COR-L47 (cell line): ENCODE data around the gene RAB9A.

ENCODE experiments used
- DNase-seq: peaks from one replicate; lab custom pipeline; 2025; lab: John Stamatoyannopoulos, UW

The RAB9A gene

DNA sequence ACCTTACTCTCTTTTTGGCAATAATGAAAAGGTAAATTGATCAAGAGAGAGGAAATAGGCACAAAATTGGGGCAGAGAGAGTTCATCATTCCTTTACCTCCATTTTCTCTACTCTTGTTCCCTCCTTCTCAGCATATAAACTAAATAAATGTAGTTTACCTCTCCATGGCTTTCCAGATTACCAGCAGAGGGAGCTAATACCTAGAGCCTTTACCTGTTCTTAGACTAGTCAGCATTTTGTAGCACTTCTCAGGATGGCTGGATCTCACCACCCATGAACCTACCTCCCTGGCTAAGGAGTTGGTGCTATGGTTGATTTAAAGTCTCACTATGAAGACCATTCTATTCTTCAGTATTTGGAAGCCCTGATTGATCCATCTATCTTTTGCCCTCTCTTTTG lies 61.3 kb downstream of the RAB9A start:
- no peak for DNase-seq

DNA sequence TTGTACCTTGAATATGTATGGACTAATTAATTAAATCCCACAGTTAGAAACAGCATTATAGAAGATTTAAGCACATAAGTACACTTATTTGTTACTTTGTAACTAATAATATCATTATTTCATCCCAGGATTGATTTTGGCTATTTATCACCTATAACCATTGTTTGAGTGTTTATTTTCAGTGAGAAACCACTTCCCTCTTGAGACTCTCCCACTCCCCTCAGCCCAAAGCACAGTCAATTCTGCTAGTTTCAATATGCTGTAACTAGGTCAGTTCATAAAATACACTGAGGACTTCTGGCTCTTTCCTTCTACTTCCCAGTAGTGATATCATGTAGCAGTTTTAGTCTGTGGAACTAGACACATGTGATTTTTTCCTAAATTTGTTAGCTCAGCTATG lies 61.9 kb downstream of the RAB9A start:
- DNase-seq, result no peak

DNA sequence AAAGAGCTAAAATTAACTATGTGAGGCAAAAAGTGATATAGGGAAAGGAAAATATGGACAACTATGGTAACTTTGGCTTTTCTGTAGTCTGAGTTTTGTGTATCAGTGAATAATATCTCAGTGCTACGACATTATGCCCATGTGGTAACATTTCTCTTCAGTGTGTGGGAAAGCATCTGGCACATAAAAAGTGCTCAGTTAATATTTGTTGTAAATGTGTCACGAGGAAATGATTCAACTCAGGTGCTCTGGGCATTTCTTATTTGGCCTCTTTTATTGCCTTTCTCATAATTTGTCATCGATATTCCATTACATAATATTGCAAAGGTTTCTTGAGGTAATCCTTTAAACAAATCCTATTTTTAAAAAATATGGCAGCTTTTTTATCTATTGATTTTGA lies 63.2 kb downstream of the RAB9A start:
- DNase-seq, result no peak

DNA sequence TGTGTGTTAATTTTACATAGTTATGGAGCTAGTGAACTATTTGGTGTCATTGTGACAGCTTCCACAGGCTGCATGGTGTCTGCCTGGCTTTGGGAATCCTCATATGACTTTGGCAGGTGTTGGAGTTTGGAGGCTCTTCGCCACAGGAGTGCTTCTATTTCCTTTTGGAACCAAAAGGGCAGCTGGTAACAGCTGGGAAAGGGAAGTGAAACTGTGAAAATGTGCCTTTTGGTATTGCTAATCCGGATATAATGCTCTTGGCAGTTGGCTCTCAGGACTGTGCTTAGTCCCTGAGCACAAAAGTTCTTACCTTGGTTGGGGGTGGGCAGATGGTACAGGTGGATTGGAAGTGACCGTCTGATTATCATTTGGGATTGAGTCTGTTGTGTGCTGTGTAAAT lies 63.7 kb downstream of the RAB9A start:
- no peak for DNase-seq

DNA sequence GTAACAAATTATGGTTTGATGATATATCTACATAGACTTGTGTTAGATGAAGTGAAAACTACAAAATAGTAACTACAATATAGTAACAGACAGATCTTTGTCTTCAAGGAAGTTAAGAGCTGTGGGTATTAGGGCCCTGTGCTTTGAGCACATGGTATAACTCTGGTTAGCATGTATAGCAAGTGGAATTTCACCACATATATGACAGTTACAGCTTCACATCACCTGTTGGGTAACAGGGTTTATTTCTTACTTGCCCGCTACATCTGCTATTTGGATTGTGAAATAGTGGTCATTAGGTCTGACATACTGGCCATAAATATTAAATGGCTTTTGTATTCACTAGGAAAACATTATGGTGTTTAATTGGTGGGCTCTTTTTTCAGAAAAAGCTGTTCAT lies 65.8 kb downstream of the RAB9A start:
- no peak for DNase-seq

DNA sequence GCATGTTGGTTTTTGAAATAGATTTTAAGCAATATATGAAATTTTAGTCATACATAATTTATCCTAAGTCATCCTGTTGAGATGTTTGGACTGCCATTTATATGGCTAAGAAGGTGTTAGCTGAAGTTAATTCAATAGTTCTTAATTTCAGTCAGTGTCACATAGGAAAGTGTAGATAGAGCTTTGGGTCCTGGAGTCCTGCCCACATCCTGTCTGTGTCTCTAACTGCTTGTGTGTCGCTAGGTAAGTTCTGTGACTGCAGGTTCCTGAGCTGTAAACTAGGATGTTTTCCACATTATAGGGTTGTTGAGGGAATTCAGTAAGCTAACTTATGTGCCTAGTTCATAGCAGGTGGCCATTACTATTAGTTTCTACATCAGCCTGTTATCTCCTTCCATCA lies 66.3 kb downstream of the RAB9A start:
- no peak for DNase-seq

DNA sequence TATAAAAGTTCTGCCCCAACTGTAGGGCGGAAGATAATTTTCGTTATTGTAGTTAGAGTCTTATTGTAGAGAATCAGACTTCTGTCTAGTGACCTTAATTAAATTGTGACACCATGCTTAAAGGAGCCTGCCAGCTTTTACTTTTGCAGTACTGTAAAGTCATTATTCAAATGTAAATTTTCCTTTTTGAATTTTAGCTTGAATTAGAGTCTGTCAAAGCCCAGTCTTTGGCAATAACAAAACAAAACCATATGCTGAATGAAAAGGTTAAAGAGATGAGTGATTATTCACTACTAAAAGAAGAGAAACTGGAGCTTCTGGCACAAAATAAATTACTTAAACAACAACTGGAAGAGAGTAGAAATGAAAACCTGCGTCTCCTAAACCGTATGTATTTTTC lies 67.5 kb downstream of the RAB9A start:
- no peak for DNase-seq

DNA sequence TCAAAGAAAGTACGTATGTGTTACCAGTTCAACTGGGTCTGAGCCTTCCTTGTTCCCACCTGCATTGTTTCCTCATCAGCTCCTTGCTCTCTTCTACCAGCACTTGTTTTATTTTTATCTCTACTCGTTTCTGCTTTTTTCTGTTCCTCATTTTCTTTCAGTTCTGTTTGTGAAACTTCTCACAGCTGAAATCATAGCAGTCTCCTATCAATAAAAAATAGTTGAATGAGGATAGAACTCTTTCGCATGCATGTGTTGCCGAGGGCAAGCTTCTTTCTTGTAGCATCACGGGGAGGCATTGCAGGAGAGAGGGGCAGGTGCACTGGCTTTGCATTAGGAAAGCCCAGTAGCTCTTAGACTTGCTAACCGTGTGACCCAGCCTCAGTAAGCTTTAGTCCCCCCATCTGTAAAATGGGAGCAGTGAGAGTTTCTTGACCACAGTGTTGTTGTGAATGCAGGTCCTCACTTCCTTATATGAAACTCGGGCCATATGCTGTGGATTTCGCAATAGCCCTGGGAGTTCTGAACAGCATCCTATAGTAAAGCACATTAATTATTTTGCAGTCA lies 70.3 kb downstream of the RAB9A start:
- no peak for DNase-seq
